PC-9 (cell line): Measurements from ENCODE around the gene EPHB3. TPM values are rescaled to one million over a fixed set of nuclear protein-coding genes. Genes with fewer than 3 reads are reported as not detected.

ENCODE experiments used
- BruUV-seq: library from RNA; stranded (reverse); fragments of 400-500 nt; replicated peaks from 2 replicates; lab custom pipeline; 2021; lab: Mats Ljungman, UMichigan
- CTCF ChIA-PET: fragments of 300-600 bp; sonication (Branson Sonifier 250); formaldehyde crosslinking; loops from one replicate; lab custom pipeline; 2022; ENCODE audit warnings: antibody characterized with exemption; lab: Charles Lee
- POLR2A ChIA-PET: fragments of 300-600 bp; sonication (Branson Sonifier 250); formaldehyde crosslinking; loops from one replicate; lab custom pipeline; 2022; ENCODE audit warnings: antibody characterized with exemption; ENCODE audit not compliant: unreplicated experiment; lab: Charles Lee
- DNase-seq, 2 experiments: peaks; one replicate each; pipeline versions ENCODE4 v3.0.0 to v3.0.0-alpha.2; 2015 to 2022; ENCODE audit warnings: mixed read lengths in 1 of 2
- H2AFZ ChIP-seq: fragments of 200-600 bp; sonication (generic); 2 replicates; pipeline ENCODE4 v1.8.1; 2017; ENCODE audit warnings: antibody characterized with exemption
- H3F3A ChIP-seq: fragments of 200-600 bp; sonication (generic); 2 replicates; pipeline ENCODE4 v1.8.1; 2017; ENCODE audit warnings: antibody characterized with exemption, mild to moderate bottlenecking, low read depth; ENCODE audit not compliant: insufficient read depth
- H3K27ac ChIP-seq: fragments of 200-600 bp; sonication (generic); 2 replicates; pipeline ENCODE4 v1.6.1; 2016; ENCODE audit warnings: mixed run types
- H3K27me3 ChIP-seq: fragments of 200-600 bp; sonication (generic); 2 replicates; pipeline ENCODE4 v1.6.1; 2016; ENCODE audit warnings: low read depth, mixed run types; ENCODE audit not compliant: insufficient read depth
- H3K36me3 ChIP-seq: fragments of 200-600 bp; sonication (generic); 2 replicates; pipeline ENCODE4 v1.6.1; 2016; ENCODE audit warnings: low read depth, mixed run types
- H3K4me1 ChIP-seq: fragments of 200-600 bp; sonication (generic); replicated peaks from 2 replicates; pipeline ENCODE4 v1.6.1; 2016; ENCODE audit warnings: mixed run types; ENCODE audit not compliant: insufficient read depth
- H3K4me2 ChIP-seq: fragments of 200-600 bp; sonication (generic); 2 replicates; pipeline ENCODE4 v1.6.1; 2017; ENCODE audit warnings: mixed run types
- H3K4me3 ChIP-seq: fragments of 200-600 bp; sonication (generic); 2 replicates; pipeline ENCODE4 v1.6.1; 2016; ENCODE audit warnings: mixed run types
- H3K79me2 ChIP-seq: fragments of 200-600 bp; sonication (generic); 2 replicates; pipeline ENCODE4 v1.6.1; 2017; ENCODE audit warnings: low read depth, mixed run types
- H3K9me2 ChIP-seq: fragments of 200-600 bp; sonication (generic); 2 replicates; pipeline ENCODE4 v1.8.1; 2017; ENCODE audit warnings: mild to moderate bottlenecking; ENCODE audit not compliant: insufficient read depth
- H3K9me3 ChIP-seq: fragments of 200-600 bp; sonication (generic); 2 replicates; pipeline ENCODE4 v1.8.1; 2016; ENCODE audit warnings: low read depth; ENCODE audit not compliant: insufficient read depth
- H4K20me1 ChIP-seq: fragments of 200-600 bp; sonication (generic); 2 replicates; pipeline ENCODE4 v1.8.1; 2017; ENCODE audit not compliant: insufficient read depth
- CTCF ChIP-seq: fragments of 200-600 bp; sonication (generic); conservative IDR thresholded peaks from 2 replicates; pipeline ENCODE4 v1.6.1; 2017; ENCODE audit warnings: mixed run types, antibody characterized with exemption, mild to moderate bottlenecking, moderate library complexity
- EZH2 ChIP-seq: fragments of 200-600 bp; sonication (generic); IDR thresholded peaks from 2 replicates; pipeline ENCODE4 v1.8.0; 2017; ENCODE audit warnings: antibody characterized with exemption, low read depth
- intact Hi-C: fragments of 100-400 bp; cut with micrococcal nuclease; formaldehyde crosslinking; loops from one replicate; pipeline ENCODE4 v1.10.0; 2022; ENCODE audit not compliant: unreplicated experiment
- total RNA-seq: library from RNA; stranded (reverse); gene quantifications from 2 replicates; pipeline ENCODE4 v1.2.3, GENCODE V29; 2021

The EPHB3 gene
- total RNA-seq, 1 experiment from 2014 or later = 15.7 TPM

GRCh38 chr3:184601576-184602371, 40.2 kb downstream of the EPHB3 start:
- Histone ChIP-seq H3K9me3 (no peaks in the 10 kb centered on the region), H3K36me3 (no peaks in the 10 kb centered on the region), H3K27me3 (peaks cover 27% of the 10 kb centered on the region; the same call in 1 of the 2 replicates), H3K4me2 (no peak overlapping the region), H3K4me1 (peaks cover 17% of the 10 kb centered on the region), H3F3A (no peaks in the 10 kb centered on the region), H2AFZ (no peak overlapping the region), H4K20me1 (no peaks in the 10 kb centered on the region), H3K4me3 (no peak overlapping the region), H3K9me2 (no peaks in the 10 kb centered on the region), H3K27ac (no peak overlapping the region), H3K79me2 (no peaks in the 10 kb centered on the region)
- DNase-seq = no peak
- intact Hi-C loops = loop anchor here (2.0 kb wide), 1 partner anchor 37 kb away; no protein-coding TSS in a partner anchor
- ChIA-PET CTCF (interaction anchor here (0.6 to 0.9 kb wide), 3 partner anchors 10 to 163 kb away, joined by 3 to 17 read pairs (median 4); partner anchors contain the start of gene EPHB3), POLR2A (no interaction called here)
- no peak for TF ChIP-seq CTCF
- no TSS peak for BruUV-seq

GRCh38 chr3:184602372-184603150, 41.0 kb downstream of the EPHB3 start:
- no peaks in the 10 kb centered on the region for H3F3A ChIP-seq
- H3K4me1 ChIP-seq = peaks cover 17% of the 10 kb centered on the region
- H3K9me2 ChIP-seq = no peaks in the 10 kb centered on the region
- DNase-seq = peak; percentile 51 to 52
- H3K79me2 ChIP-seq = no peaks in the 10 kb centered on the region
- no TSS peak for BruUV-seq
- TF ChIP-seq EZH2 (no peak), CTCF (no peak)
- H3K4me2 ChIP-seq = peak overlapping the region; percentile 37
- H3K4me3 ChIP-seq = no peak overlapping the region
- H2AFZ ChIP-seq = no peak overlapping the region
- POLR2A ChIA-PET = interaction anchor here (0.8 kb wide), 1 partner anchor 15 kb away, joined by 7 read pairs; no protein-coding TSS in a partner anchor
- intact Hi-C loops = loop anchor here (2.0 kb wide), 1 partner anchor 38 kb away; no protein-coding TSS in a partner anchor
- no peaks in the 10 kb centered on the region for H3K36me3 ChIP-seq
- no peaks in the 10 kb centered on the region for H3K9me3 ChIP-seq
- H3K27me3 ChIP-seq = peaks cover 27% of the 10 kb centered on the region; the same call in 1 of the 2 replicates
- H3K27ac ChIP-seq = no peak overlapping the region
- CTCF ChIA-PET = interaction anchor here (0.6 kb wide), 1 partner anchor 10 kb away, joined by 17 read pairs; no protein-coding TSS in a partner anchor
- no peaks in the 10 kb centered on the region for H4K20me1 ChIP-seq
